Measurements from ENCODE around the gene SLC39A3.

DNA sequence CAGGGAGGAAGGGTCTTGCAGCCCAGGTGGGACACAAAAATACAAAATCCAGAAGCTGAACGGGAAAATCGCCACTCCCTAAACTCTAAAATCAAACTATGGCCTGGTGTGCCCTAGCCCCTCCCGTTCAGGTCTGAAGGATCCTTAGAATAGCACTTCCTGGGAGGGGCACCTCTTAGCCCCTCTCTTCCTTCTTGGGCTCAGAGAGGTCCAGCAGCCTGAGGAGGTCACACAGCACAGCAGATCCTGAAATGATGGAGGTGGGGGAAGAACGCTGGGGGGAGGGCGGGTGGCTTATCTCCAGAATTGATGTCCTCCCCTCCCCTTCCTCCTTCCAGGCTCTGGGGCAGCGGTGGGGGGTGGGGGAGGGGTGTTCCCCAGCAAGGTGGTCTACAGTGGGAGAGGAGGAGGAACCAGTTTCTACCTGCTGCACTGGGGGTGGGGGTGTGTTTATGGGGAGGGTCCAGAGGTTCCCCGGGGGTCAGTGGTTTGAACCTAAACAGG lies 20.5 kb downstream of the SLC39A3 start:
- TF ChIP-seq, protein P1, sequence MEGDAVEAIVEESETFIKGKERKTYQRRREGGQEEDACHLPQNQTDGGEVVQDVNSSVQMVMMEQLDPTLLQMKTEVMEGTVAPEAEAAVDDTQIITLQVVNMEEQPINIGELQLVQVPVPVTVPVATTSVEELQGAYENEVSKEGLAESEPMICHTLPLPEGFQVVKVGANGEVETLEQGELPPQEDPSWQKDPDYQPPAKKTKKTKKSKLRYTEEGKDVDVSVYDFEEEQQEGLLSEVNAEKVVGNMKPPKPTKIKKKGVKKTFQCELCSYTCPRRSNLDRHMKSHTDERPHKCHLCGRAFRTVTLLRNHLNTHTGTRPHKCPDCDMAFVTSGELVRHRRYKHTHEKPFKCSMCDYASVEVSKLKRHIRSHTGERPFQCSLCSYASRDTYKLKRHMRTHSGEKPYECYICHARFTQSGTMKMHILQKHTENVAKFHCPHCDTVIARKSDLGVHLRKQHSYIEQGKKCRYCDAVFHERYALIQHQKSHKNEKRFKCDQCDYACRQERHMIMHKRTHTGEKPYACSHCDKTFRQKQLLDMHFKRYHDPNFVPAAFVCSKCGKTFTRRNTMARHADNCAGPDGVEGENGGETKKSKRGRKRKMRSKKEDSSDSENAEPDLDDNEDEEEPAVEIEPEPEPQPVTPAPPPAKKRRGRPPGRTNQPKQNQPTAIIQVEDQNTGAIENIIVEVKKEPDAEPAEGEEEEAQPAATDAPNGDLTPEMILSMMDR (IDR thresholded peaks at IDR 0.05 in 2 of 3, conservative IDR thresholded peaks at IDR 0.05 in 1 of 3; ENCODE audit: borderline replicate concordance in 1 of 3, insufficient read depth in 1 of 3, low read depth in 2 of 3, low read length in 2 of 3): no peak
- TF ChIP-seq SRF (IDR thresholded peaks at IDR 0.05; ENCODE audit: low read depth) (no peak), POLR2A (IDR thresholded peaks at IDR 0.05; ENCODE audit: borderline replicate concordance, extremely low read depth, insufficient read depth, insufficient read length) (no peak), FOSL1 (IDR thresholded peaks at IDR 0.05; ENCODE audit: low read depth) (no peak), RAD21 (IDR thresholded peaks at IDR 0.05; ENCODE audit: low read depth) (no peak), JUND (IDR thresholded peaks at IDR 0.05) (no peak)
- TF ChIP-seq, protein P2, sequence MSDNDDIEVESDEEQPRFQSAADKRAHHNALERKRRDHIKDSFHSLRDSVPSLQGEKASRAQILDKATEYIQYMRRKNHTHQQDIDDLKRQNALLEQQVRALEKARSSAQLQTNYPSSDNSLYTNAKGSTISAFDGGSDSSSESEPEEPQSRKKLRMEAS (IDR thresholded peaks at IDR 0.05): no peak
- TF ChIP-seq, protein P3, sequence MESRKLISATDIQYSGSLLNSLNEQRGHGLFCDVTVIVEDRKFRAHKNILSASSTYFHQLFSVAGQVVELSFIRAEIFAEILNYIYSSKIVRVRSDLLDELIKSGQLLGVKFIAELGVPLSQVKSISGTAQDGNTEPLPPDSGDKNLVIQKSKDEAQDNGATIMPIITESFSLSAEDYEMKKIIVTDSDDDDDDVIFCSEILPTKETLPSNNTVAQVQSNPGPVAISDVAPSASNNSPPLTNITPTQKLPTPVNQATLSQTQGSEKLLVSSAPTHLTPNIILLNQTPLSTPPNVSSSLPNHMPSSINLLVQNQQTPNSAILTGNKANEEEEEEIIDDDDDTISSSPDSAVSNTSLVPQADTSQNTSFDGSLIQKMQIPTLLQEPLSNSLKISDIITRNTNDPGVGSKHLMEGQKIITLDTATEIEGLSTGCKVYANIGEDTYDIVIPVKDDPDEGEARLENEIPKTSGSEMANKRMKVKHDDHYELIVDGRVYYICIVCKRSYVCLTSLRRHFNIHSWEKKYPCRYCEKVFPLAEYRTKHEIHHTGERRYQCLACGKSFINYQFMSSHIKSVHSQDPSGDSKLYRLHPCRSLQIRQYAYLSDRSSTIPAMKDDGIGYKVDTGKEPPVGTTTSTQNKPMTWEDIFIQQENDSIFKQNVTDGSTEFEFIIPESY (IDR thresholded peaks at IDR 0.05; ENCODE audit: extremely low read depth, insufficient replicate concordance, low read length): no peak

Data from HCT116 (cell line).